ENCODE data around the gene OR7A5.
"Not testable (repeated sequence)": the region's sequence is repeated elsewhere in the genome, so short reads cannot be mapped to it uniquely, and the experiment has no call there.

Gene OR7A5

GRCh38 chr19:14835011-14835410 is at the start of gene OR7A5, which contains the start of gene OR7C1:
Gene OR7A5, minus strand, starts transcription at chr19:14835185. Its CDS starts 6,944 bp downstream, at chr19:14828241.
Gene OR7C1, minus strand, starts transcription at chr19:14835185. Its CDS starts 35,049 bp downstream, at chr19:14800136.
- no peak for DNase-seq (ENCODE audit: low read depth in 3 of 3)

- DNase-seq (ENCODE audit: low read depth in 3 of 3), result no peak
These were observed 36.7 kb upstream of the OR7A5 start for GRCh38 chr19:14871619-14872230.

- no peak for DNase-seq (ENCODE audit: low read depth in 3 of 3)
These were observed 33.5 kb upstream of the OR7A5 start for GRCh38 chr19:14868497-14868896.

GRCh38 chr19:14848822-14849221 is 13.8 kb upstream of the OR7A5 start, which contains the start of gene OR7A10:
Gene OR7A10, minus strand, starts transcription at chr19:14848922. Its CDS starts 7,045 bp downstream, at chr19:14841877.
- DNase-seq (ENCODE audit: low read depth in 3 of 3), result no peak

GRCh38 chr19:14843578-14843977 is 8.6 kb upstream of the OR7A5 start:
- no peak for DNase-seq (ENCODE audit: low read depth in 3 of 3)

- no peak for DNase-seq (ENCODE audit: low read depth in 3 of 3)
These were observed 8.2 kb upstream of the OR7A5 start for GRCh38 chr19:14843169-14843568.

- DNase-seq (ENCODE audit: low read depth in 3 of 3), result no peak
These were observed 5.2 kb upstream of the OR7A5 start for GRCh38 chr19:14840206-14840605.

GRCh38 chr19:14837391-14837790 is 2.4 kb upstream of the OR7A5 start:
- DNase-seq (ENCODE audit: low read depth in 3 of 3), result no peak

- DNase-seq (ENCODE audit: low read depth in 3 of 3), result no peak
These were observed 4.3 kb downstream of the OR7A5 start for GRCh38 chr19:14830702-14831101.

- no peak for DNase-seq (ENCODE audit: low read depth in 3 of 3)
These were observed 9.0 kb downstream of the OR7A5 start for GRCh38 chr19:14826006-14826405.

GRCh38 chr19:14821937-14822336 is 13.0 kb downstream of the OR7A5 start:
- DNase-seq (ENCODE audit: low read depth in 3 of 3), result no peak

GRCh38 chr19:14818588-14818987 is 16.4 kb downstream of the OR7A5 start:
- DNase-seq (ENCODE audit: low read depth in 3 of 3), result no peak

GRCh38 chr19:14817052-14817451 is 17.9 kb downstream of the OR7A5 start:
- DNase-seq (ENCODE audit: low read depth in 3 of 3), result no peak

GRCh38 chr19:14814982-14815652 is 19.9 kb downstream of the OR7A5 start:
- no peak for DNase-seq (ENCODE audit: low read depth in 3 of 3)

GRCh38 chr19:14809272-14810057 is 25.5 kb downstream of the OR7A5 start:
- no peak for DNase-seq (ENCODE audit: low read depth in 3 of 3)

- no peak for DNase-seq (ENCODE audit: low read depth in 3 of 3)
These were observed 30.2 kb downstream of the OR7A5 start for GRCh38 chr19:14804765-14805164.

- no peak for DNase-seq (ENCODE audit: low read depth in 3 of 3)
These were observed 36.2 kb downstream of the OR7A5 start for GRCh38 chr19:14798760-14799159.

- DNase-seq (ENCODE audit: low read depth in 3 of 3), result no peak
These were observed 39.0 kb downstream of the OR7A5 start for GRCh38 chr19:14796021-14796420.

GRCh38 chr19:14795078-14795721 is 39.8 kb downstream of the OR7A5 start:
- no peak for DNase-seq (ENCODE audit: low read depth in 3 of 3)

- not testable (repeated sequence) for DNase-seq (ENCODE audit: low read depth in 3 of 3)
These were observed 42.7 kb downstream of the OR7A5 start for GRCh38 chr19:14792250-14792649.

- DNase-seq (ENCODE audit: low read depth in 3 of 3), result peak in 1 of 3 donors; percentile 19
These were observed 48.5 kb downstream of the OR7A5 start for GRCh38 chr19:14786421-14786851.

All from stimulated activated CD4-positive, alpha-beta T cell treated with anti-CD3 and anti-CD28 coated beads, TNF-alpha, amount 100 ng/mL, for 48 hours (primary cell).